ENCODE measurements around the gene STC2. TPM values are rescaled to one million over a fixed set of nuclear protein-coding genes. Genes with fewer than 3 reads are reported as not detected.

STC2 gene
- total and polyA plus RNA-seq, 7 donors: 3.3 to 40.7 (median 13.7) TPM; not detected in 2

DNA sequence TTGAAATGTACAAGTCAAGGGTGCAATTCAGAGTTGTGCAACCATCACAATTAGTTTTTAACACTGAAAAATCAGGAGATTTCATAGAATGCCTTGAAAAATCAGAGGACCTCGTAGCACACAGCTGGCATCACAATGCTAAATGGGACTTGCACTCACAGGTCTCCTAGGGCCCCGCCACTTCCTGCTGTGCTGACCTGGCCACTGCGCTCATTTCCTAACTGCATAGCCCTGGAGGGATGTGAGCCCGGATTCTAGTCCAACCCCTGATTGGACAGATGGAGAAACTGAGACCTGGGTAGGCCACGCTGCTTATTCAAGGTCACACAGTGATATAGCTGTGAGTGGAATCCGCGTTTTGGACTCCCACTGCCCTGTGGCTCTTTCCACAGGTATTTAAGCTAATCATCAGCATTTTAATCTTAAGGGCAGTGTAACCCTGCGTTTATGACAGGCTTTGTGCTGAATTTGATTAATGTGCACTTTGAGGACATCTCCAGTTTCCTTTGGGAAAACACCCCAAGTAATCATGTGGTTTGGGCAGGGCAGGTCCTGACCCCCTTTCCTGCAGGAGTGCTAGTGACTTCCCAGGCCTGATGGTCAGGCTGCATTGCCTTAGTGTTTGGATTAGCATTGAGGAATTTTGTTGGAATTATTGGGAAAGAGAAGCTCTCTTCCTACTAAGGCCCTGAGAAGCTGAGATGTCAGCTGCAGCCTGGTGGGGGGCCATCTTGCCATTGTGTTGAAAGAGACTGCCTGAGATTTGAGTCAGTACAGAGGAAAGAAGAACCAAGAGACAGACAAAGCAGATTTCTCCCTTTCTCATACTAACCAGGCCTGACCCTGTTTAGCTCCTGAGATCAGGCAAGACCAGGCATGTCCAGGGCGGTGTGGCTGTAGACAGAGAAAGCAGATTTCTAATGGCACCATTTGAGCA, 36.2 kb downstream of the STC2 start:
- DNase-seq: no peak
- H3K27ac ChIP-seq: no peak overlapping the region
- WGBS, 2 donors: 72 to 79% methylated on average over 9 of the region's 9 CpGs
- H3K27me3 ChIP-seq: peaks cover 0 to 11% (median 0%) of the 10 kb centered on the region in 3 donors
- H3K36me3 ChIP-seq: no peaks in the 10 kb centered on the region
- peaks cover 0 to 25% (median 24%) of the 10 kb centered on the region in 4 donors for H3K4me1 ChIP-seq
- intact Hi-C loops (cut with DNase I): loop anchor here (5.0 kb wide), 1 partner anchor 205 kb away; no protein-coding TSS in a partner anchor
- no peak overlapping the region for H3K4me3 ChIP-seq
- no peak for TF ChIP-seq POLR2AphosphoS5 (IDR thresholded peaks at IDR 0.05)
- H3K9me3 ChIP-seq: no peaks in the 10 kb centered on the region

DNA sequence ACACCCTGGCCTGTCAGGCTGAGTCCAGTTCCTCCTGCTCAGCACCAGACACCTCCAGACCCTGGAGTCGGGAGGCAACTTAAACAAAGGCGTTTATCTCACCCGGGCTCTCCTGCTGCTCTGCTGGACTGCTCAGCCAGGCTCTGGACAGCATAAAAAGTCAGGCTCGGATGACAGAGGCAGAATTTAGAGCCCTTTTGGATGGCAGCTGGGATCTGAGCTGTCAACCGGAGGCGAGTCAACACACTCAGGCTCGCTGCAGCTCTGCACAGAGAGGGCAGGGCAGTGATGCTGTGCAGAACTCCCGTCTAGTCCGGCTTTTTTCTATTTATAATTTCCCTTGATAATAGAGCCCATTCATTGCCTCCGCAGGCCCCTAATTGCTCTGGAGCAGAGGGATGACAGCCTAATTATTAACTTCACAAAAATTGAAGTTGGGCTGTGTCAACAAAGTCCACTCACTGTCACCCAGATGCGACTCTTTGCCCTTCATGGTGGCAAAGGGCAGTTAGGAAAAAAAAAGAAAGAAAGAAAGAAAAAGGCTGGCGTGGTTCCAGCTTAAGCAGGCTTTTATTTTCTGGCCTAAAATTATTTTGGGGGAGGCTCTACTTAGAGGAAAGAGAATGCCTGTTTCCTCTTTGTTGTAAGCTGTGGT, 37.6 kb downstream of the STC2 start:
- H3K4me1 ChIP-seq: peaks cover 0 to 25% (median 24%) of the 10 kb centered on the region in 4 donors
- H3K9me3 ChIP-seq: no peaks in the 10 kb centered on the region
- 18 to 40% methylated on average over 12 of the region's 12 CpGs for WGBS, 2 donors
- no peaks in the 10 kb centered on the region for H3K36me3 ChIP-seq
- no peak for TF ChIP-seq POLR2A (IDR thresholded peaks at IDR 0.05)
- TF ChIP-seq POLR2AphosphoS5 (IDR thresholded peaks at IDR 0.05): peak; percentile 58 to 88 (median 83)
- TF ChIP-seq EP300 (IDR thresholded peaks at IDR 0.05): peak in 1 of 4 donors; percentile 32
- TF ChIP-seq, protein P1, sequence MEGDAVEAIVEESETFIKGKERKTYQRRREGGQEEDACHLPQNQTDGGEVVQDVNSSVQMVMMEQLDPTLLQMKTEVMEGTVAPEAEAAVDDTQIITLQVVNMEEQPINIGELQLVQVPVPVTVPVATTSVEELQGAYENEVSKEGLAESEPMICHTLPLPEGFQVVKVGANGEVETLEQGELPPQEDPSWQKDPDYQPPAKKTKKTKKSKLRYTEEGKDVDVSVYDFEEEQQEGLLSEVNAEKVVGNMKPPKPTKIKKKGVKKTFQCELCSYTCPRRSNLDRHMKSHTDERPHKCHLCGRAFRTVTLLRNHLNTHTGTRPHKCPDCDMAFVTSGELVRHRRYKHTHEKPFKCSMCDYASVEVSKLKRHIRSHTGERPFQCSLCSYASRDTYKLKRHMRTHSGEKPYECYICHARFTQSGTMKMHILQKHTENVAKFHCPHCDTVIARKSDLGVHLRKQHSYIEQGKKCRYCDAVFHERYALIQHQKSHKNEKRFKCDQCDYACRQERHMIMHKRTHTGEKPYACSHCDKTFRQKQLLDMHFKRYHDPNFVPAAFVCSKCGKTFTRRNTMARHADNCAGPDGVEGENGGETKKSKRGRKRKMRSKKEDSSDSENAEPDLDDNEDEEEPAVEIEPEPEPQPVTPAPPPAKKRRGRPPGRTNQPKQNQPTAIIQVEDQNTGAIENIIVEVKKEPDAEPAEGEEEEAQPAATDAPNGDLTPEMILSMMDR (IDR thresholded peaks at IDR 0.05): no peak
- no peak overlapping the region for H3K4me3 ChIP-seq
- peak overlapping the region in 3 of 4 donors; percentile 45 to 72 (median 58) for H3K27ac ChIP-seq
- peaks cover 0 to 12% (median 0%) of the 10 kb centered on the region in 3 donors for H3K27me3 ChIP-seq
- peak; percentile 72 for DNase-seq
- intact Hi-C loops (cut with DNase I): loop anchor here (5.0 kb wide), 1 partner anchor 207 kb away; no protein-coding TSS in a partner anchor

DNA sequence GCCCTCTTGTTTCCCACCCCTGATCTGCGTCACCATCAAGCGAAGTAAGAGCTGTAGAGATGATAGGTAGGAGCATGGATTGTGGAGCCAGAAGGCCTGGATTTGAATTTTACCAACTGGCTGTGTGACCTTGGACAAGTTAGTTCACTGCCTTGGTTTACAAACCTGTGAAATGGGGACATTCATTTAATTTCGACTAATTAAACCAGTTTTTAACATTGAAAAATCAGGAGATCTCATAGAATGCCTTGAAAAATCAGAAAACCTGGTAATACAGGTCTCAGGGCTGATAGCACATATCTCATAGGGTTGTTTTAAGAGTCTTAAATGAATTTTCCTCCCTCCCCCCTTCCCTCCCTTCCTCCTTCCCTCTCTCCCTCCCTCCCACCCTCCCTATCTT, 38.8 kb downstream of the STC2 start:
- intact Hi-C loops (cut with DNase I): loop anchor here (10.0 kb wide), 3 partner anchors 145 to 585 kb away; partner anchors contain the start of genes ATP6V0E1 and BNIP1
- peaks cover 0 to 16% (median 0%) of the 10 kb centered on the region in 3 donors for H3K27me3 ChIP-seq
- 62 to 78% methylated on average over 3 of the region's 3 CpGs for WGBS, 2 donors

DNA sequence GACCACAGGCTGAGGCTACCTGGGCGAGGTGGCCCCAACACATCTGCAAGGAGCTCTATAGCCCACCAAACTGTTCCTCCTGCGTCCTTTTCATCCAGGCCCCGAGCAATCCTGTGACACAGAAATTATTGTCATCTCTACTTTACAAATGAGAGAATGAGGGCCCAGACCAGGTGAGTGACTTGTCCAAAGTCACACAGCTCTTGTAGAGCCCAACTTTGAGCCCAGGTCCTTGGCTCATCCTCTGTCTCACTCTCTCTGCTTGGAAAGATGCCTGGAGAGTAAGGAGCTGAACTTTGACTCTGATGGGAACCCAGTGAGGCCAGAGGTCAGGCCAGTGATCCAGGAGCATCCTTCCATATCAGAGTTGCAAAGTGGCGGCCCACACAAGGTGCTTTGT, 39.6 kb downstream of the STC2 start:
- no peak for DNase-seq
- H3K36me3 ChIP-seq: no peaks in the 10 kb centered on the region
- TF ChIP-seq POLR2AphosphoS5 (IDR thresholded peaks at IDR 0.05): no peak
- no peak for TF ChIP-seq EP300 (IDR thresholded peaks at IDR 0.05)
- TF ChIP-seq POLR2A (IDR thresholded peaks at IDR 0.05): no peak
- TF ChIP-seq, protein P1 (IDR thresholded peaks at IDR 0.05): no peak
- H3K27ac ChIP-seq: no peak overlapping the region
- intact Hi-C loops (cut with DNase I): loop anchor here (10.0 kb wide), 3 partner anchors 144 to 584 kb away; partner anchors contain the start of genes ATP6V0E1 and BNIP1
- no peak overlapping the region for H3K4me3 ChIP-seq
- H3K9me3 ChIP-seq: no peaks in the 10 kb centered on the region
- peaks cover 0 to 24% (median 0%) of the 10 kb centered on the region in 3 donors for H3K27me3 ChIP-seq
- WGBS, 2 donors: 76 to 79% methylated on average over 4 of the region's 4 CpGs
- H3K4me1 ChIP-seq: peaks cover 0 to 23% (median 22%) of the 10 kb centered on the region in 4 donors

More for the DNA sequence above, 38.8 kb downstream of the STC2 start:
- no peak overlapping the region for H3K27ac ChIP-seq
- no peak overlapping the region for H3K4me3 ChIP-seq
- no peak for DNase-seq
- no peaks in the 10 kb centered on the region for H3K36me3 ChIP-seq
- peaks cover 0 to 24% (median 23%) of the 10 kb centered on the region in 4 donors for H3K4me1 ChIP-seq
- H3K9me3 ChIP-seq: no peaks in the 10 kb centered on the region
- TF ChIP-seq, protein P1 (IDR thresholded peaks at IDR 0.05): no peak
- no peak for TF ChIP-seq POLR2A (IDR thresholded peaks at IDR 0.05)
- TF ChIP-seq POLR2AphosphoS5 (IDR thresholded peaks at IDR 0.05): no peak
- TF ChIP-seq EP300 (IDR thresholded peaks at IDR 0.05): no peak

All from sigmoid colon (tissue), 7 donors.